ENCODE measurements around the gene ZNF285.
"Not testable (repeated sequence)": the region's sequence is repeated elsewhere in the genome, so short reads cannot be mapped to it uniquely, and the experiment has no call there.

The ZNF285 gene

GRCh38 chr19:44401139-44402115 is at the start of gene ZNF285:
TSS of gene ZNF285 (minus strand) at chr19:44401608. CDS start at chr19:44397213, 4,395 bp downstream.
- DNase-seq, result peak; percentile 78

GRCh38 chr19:44447916-44448674 is 46.7 kb upstream of the ZNF285 start, which contains the start of gene ZNF229:
TSS of gene ZNF229 (minus strand) at chr19:44448472. CDS start at chr19:44442847, 5,625 bp downstream.
- peak; percentile 75 for DNase-seq

GRCh38 chr19:44438441-44438840 is 37.0 kb upstream of the ZNF285 start:
- no peak for DNase-seq

- DNase-seq, result no peak
These were observed 34.0 kb upstream of the ZNF285 start for GRCh38 chr19:44435441-44435840.

- no peak for DNase-seq
These were observed 29.5 kb upstream of the ZNF285 start for GRCh38 chr19:44430956-44431355.

GRCh38 chr19:44415553-44415952 is 14.1 kb upstream of the ZNF285 start:
- not testable (repeated sequence) for DNase-seq

- DNase-seq, result not testable (repeated sequence)
These were observed 12.1 kb downstream of the ZNF285 start for GRCh38 chr19:44389268-44389667.

- DNase-seq, result no peak
These were observed 26.6 kb downstream of the ZNF285 start for GRCh38 chr19:44374789-44375188.

- DNase-seq, result no peak
These were observed 29.5 kb downstream of the ZNF285 start for GRCh38 chr19:44371815-44372480.

- no peak for DNase-seq
These were observed 34.4 kb downstream of the ZNF285 start for GRCh38 chr19:44367024-44367423.

- peak; percentile 4 for DNase-seq
These were observed 44.9 kb downstream of the ZNF285 start, which contains the start of gene ZNF112 for GRCh38 chr19:44356383-44357111. TSS of gene ZNF112 (minus strand) at chr19:44356680. CDS start at chr19:44340539, 16,141 bp downstream.

- no peak for DNase-seq
These were observed 54.9 kb downstream of the ZNF285 start for GRCh38 chr19:44346556-44346955.

- DNase-seq, result no peak
These were observed 55.4 kb downstream of the ZNF285 start for GRCh38 chr19:44345959-44346358.

- DNase-seq, result no peak
These were observed 57.2 kb downstream of the ZNF285 start for GRCh38 chr19:44344255-44344654.

GRCh38 chr19:44341794-44342193 is 59.6 kb downstream of the ZNF285 start:
- no peak for DNase-seq

GRCh38 chr19:44334639-44335038 is 66.8 kb downstream of the ZNF285 start:
- DNase-seq, result not testable (repeated sequence)

All from CD4-positive, alpha-beta T cell treated with Interleukin-6 for 4 hours (primary cell).